ENCODE data around the gene PMPCA. TPM values are rescaled to one million over a fixed set of nuclear protein-coding genes. Genes with fewer than 3 reads are reported as not detected.

Gene PMPCA
- total and polyA plus RNA-seq, 2 donors (not counting 3 experiments of a cell fraction or from before 2014, with no cell fraction given): 69.0 to 75.3 TPM

DNA sequence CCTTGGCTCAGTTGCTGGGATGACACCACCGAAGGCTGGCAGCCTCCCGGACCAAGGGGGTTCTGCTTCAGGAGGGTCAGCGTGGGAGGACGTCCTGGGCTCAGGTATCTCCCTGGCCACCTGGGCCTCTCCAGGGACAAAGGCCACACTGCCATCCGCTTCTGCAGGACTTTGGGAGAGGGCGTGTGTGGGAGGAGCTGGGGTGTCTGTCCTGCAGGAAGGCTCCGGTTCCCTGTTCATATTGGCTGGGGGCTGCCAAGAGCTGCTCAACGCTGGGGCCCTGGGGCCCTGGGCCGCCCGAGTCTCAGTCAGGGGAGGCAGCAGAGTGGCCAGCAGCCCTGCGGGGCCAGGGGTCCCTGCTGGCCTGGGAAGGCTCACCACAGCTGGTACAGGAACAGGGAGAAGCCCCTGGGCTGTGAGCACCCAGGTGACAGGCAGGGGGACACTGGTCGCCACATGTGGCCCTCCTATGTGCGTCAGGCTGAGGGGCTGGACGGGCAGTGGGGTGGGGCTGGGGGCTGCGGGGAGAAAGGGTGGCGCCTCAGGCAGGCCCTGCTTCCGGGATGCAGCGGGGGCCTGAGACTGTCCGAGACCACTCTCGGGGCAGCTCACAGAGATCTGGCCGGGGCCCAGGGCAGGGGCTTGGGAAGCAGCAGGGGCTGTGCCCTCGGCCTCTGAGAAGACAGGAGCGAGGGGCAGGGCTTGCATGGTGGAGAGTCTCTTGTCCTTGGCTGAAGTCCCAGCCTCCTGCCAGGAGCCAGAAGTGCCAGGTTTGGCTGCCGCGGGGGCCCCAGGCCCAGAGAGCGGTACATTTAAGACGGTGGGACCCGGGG lies 32.1 kb upstream of the PMPCA start:
- POLR2A ChIA-PET: no interaction called here
- H3K4me3 ChIP-seq (replicated peaks in 1 of 3; ENCODE audit: insufficient read depth in 1 of 3, low read depth in 1 of 3, low read length in 3 of 3): no peak overlapping the region
- intact Hi-C loops (cut with micrococcal nuclease) (no loop called here), dilution Hi-C loops (cut with MboI; ENCODE audit: extremely low pct_ligation_motif_present, low sequenced_read_pairs) (no loop called here)
- no peaks in the 10 kb centered on the region for H3K27me3 ChIP-seq (ENCODE audit: control insufficient read depth in 2 of 2, insufficient read depth in 2 of 2, low read length in 2 of 2)
- no peak for FAIRE-seq
- no peaks in the 10 kb centered on the region for H4K20me1 ChIP-seq (replicated peaks; ENCODE audit: control insufficient read depth, extremely low read depth, insufficient read depth, low read length)
- no peak overlapping the region for H2AFZ ChIP-seq (ENCODE audit: low read depth, low read length)
- no peaks in the 10 kb centered on the region for H3K9me1 ChIP-seq (replicated peaks; ENCODE audit: control insufficient read depth, extremely low read depth, insufficient read depth, low read length)
- no peaks in the 10 kb centered on the region for H3K79me2 ChIP-seq (ENCODE audit: control insufficient read depth, insufficient read depth, low read length)
- DNase-seq (ENCODE audit: low read depth, low spot score): no peak
- H3K4me2 ChIP-seq (ENCODE audit: insufficient read depth, low read length): no peak overlapping the region
- H3K9ac ChIP-seq (replicated peaks; ENCODE audit: extremely low read depth, insufficient read depth, low read length): no peak overlapping the region
- H3K9me3 ChIP-seq (replicated peaks; ENCODE audit: control insufficient read depth, insufficient read depth, low read length): no peaks in the 10 kb centered on the region
- peaks cover 4 to 41% of the 10 kb centered on the region in 2 experiments for H3K36me3 ChIP-seq (ENCODE audit: control insufficient read depth in 2 of 2, extremely low read depth in 1 of 2, insufficient read depth in 2 of 2, low read length in 2 of 2)
- H3K27ac ChIP-seq (ENCODE audit: insufficient read depth, low read depth, low read length): no peak overlapping the region
- no peaks in the 10 kb centered on the region for H3K4me1 ChIP-seq (ENCODE audit: control insufficient read depth, extremely low read depth, insufficient read depth, low read length)
- TSS peak; percentile 12 for BruUV-seq (replicated peaks)
- CTCF ChIA-PET: interaction anchor here (1.5 to 2.3 kb wide), 2 partner anchors 11 to 15 kb away, joined by 3 to 10 read pairs; partner anchors contain the start of gene DNLZ
- TF ChIP-seq, protein P1, sequence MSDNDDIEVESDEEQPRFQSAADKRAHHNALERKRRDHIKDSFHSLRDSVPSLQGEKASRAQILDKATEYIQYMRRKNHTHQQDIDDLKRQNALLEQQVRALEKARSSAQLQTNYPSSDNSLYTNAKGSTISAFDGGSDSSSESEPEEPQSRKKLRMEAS (IDR thresholded peaks at IDR 0.05; ENCODE audit: insufficient read depth, insufficient read length): no peak
- TF ChIP-seq MYC (IDR thresholded peaks at IDR 0.05; ENCODE audit: low read depth, low read length): no peak
- TF ChIP-seq GATA2 (IDR thresholded peaks at IDR 0.05; ENCODE audit: insufficient read depth, insufficient read length, low read depth, low read length): no peak
- no peak for TF ChIP-seq FOS (IDR thresholded peaks at IDR 0.05; ENCODE audit: borderline replicate concordance, insufficient read depth, low read length)
- TF ChIP-seq POLR2AphosphoS5 (IDR thresholded peaks at IDR 0.05; ENCODE audit: insufficient read depth, low read depth, low read length): no peak
- no peak for TF ChIP-seq EZH2 (IDR thresholded peaks at IDR 0.05; ENCODE audit: borderline replicate concordance, low read depth, low read length, severe bottlenecking)
- TF ChIP-seq, protein P2, sequence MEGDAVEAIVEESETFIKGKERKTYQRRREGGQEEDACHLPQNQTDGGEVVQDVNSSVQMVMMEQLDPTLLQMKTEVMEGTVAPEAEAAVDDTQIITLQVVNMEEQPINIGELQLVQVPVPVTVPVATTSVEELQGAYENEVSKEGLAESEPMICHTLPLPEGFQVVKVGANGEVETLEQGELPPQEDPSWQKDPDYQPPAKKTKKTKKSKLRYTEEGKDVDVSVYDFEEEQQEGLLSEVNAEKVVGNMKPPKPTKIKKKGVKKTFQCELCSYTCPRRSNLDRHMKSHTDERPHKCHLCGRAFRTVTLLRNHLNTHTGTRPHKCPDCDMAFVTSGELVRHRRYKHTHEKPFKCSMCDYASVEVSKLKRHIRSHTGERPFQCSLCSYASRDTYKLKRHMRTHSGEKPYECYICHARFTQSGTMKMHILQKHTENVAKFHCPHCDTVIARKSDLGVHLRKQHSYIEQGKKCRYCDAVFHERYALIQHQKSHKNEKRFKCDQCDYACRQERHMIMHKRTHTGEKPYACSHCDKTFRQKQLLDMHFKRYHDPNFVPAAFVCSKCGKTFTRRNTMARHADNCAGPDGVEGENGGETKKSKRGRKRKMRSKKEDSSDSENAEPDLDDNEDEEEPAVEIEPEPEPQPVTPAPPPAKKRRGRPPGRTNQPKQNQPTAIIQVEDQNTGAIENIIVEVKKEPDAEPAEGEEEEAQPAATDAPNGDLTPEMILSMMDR (IDR thresholded peaks at IDR 0.05; ENCODE audit: extremely low read depth in 1 of 2, insufficient read depth in 1 of 2, low read depth in 1 of 2, low read length in 2 of 2): no peak
- TF ChIP-seq JUN (IDR thresholded peaks at IDR 0.05; ENCODE audit: borderline replicate concordance, insufficient read depth, insufficient read length, low read depth): no peak
- TF ChIP-seq POLR2A (IDR thresholded peaks at IDR 0.05; ENCODE audit: low read depth, low read length): no peak

All from endothelial cell of umbilical vein (primary cell).